K562 (cell line): Measurements from ENCODE around the gene ARHGAP26. TPM values are rescaled to one million over a fixed set of nuclear protein-coding genes. Genes with fewer than 3 reads are reported as not detected.

Experiments
- ATAC-seq: fragments of 200-7000 bp; cut with Tn5 transposase; 3 replicates; pipeline ENCODE4 v1.9.1; 2020; ENCODE audit warnings: moderate library complexity
- BruUV-seq: library from RNA; stranded (reverse); fragments of 400-500 nt; replicated peaks from 2 replicates; lab custom pipeline; 2021; lab: Mats Ljungman, UMichigan
- CTCF ChIA-PET: fragments of 300-600 bp; formaldehyde crosslinking; extraction: SDS; loops from one replicate; lab custom pipeline; 2021; ENCODE audit warnings: low intra/inter-chr PET ratio; lab: Yijun Ruan, JAX
- POLR2A ChIA-PET: fragments of 300-600, 350-650 bp; sonication (Branson Sonifier 250); formaldehyde crosslinking; extraction: SDS; loops from one replicate; lab custom pipeline; 2021; ENCODE audit warnings: antibody characterized with exemption, inconsistent platforms; lab: Yijun Ruan, JAX
- DNase-seq, 4 experiments: peaks; one replicate each; pipeline versions ENCODE4 v3.0.0 to v3.0.0-alpha.2; 2011 to 2018; ENCODE audit warnings: low spot score in 3 of 4, mixed read lengths in 3 of 4; ENCODE audit errors: extremely low read depth in 1 of 4
- FAIRE-seq: peaks from 2 replicates; lab custom pipeline; 2011; peaks lifted over from hg19 to GRCh38; lab: Jason Lieb, UNC
- H2AFZ ChIP-seq: 2 replicates; pipeline ENCODE4 v1.6.0; 2011; ENCODE audit warnings: low read depth, low read length, control low read depth, inconsistent platforms
- H3K27ac ChIP-seq: fragments of 200-600 bp; 3 replicates; pipeline ENCODE4 v1.8.0; 2011; ENCODE audit warnings: low read depth, mild to moderate bottlenecking, control low read depth, inconsistent platforms, low read length, moderate library complexity, mixed read lengths; ENCODE audit errors: extremely low read depth
- H3K27me3 ChIP-seq, 2 experiments: fragments of 300-600 bp in 1 of 2; 2 replicates in 1 of 2; 3 replicates in 1 of 2; pipeline versions ENCODE4 v1.6.0 to v1.8.0; 2011; ENCODE audit warnings: inconsistent platforms in 2 of 2, low read length in 2 of 2, mild to moderate bottlenecking in 1 of 2, mixed read lengths in 1 of 2, moderate library complexity in 1 of 2; ENCODE audit not compliant: control insufficient read depth in 2 of 2, insufficient read depth in 2 of 2
- H3K36me3 ChIP-seq: fragments of 300-600 bp; 3 replicates; pipeline ENCODE4 v1.8.0; 2011; ENCODE audit warnings: mild to moderate bottlenecking, low read length, inconsistent platforms; ENCODE audit not compliant: control insufficient read depth, insufficient read depth
- H3K4me1 ChIP-seq, 2 experiments: fragments of 200-600 bp in 1 of 2; replicated peaks in 1 of 2; 2 replicates in 1 of 2; 3 replicates in 1 of 2; pipeline versions ENCODE4 v1.5.1 to v1.8.0; 2011; ENCODE audit warnings: inconsistent platforms in 2 of 2, low read length in 2 of 2, mild to moderate bottlenecking in 1 of 2, mixed read lengths in 1 of 2, moderate library complexity in 1 of 2; ENCODE audit not compliant: control insufficient read depth in 2 of 2, insufficient read depth in 2 of 2
- H3K4me2 ChIP-seq: 2 replicates; pipeline ENCODE4 v1.6.1; 2011; ENCODE audit warnings: low read length, control low read depth, inconsistent platforms, mixed read lengths; ENCODE audit not compliant: insufficient read depth
- H3K4me3 ChIP-seq: fragments of 200-600 bp; sonication (generic), shearing (Covaris generic); 2 replicates; pipeline ENCODE4 v1.5.1; 2016; ENCODE audit warnings: control low read depth, inconsistent platforms
- H3K79me2 ChIP-seq: fragments of 200-600 bp; 3 replicates; pipeline ENCODE4 v1.8.0; 2011; ENCODE audit warnings: low read length, inconsistent platforms; ENCODE audit not compliant: control insufficient read depth, insufficient read depth
- H3K9ac ChIP-seq, 2 experiments: 2 replicates each; pipeline versions ENCODE4 v1.6.0 to v1.6.1; 2011; ENCODE audit warnings: low read depth in 2 of 2, low read length in 2 of 2, control low read depth in 1 of 2, inconsistent platforms in 1 of 2, mild to moderate bottlenecking in 1 of 2, mixed read lengths in 1 of 2; ENCODE audit not compliant: insufficient read depth in 1 of 2
- H3K9me1 ChIP-seq: one replicate; pipeline ENCODE4 v1.6.0; 2011; ENCODE audit warnings: inconsistent platforms, mild to moderate bottlenecking, low read length, moderate library complexity; ENCODE audit not compliant: control insufficient read depth, insufficient read depth
- H3K9me3 ChIP-seq: replicated peaks from 2 replicates; pipeline ENCODE4 v1.5.1; 2011; ENCODE audit warnings: low read depth, low read length, inconsistent platforms; ENCODE audit not compliant: control insufficient read depth, insufficient read depth
- H4K20me1 ChIP-seq: replicated peaks from 2 replicates; pipeline ENCODE4 v1.6.1; 2011; ENCODE audit warnings: low read length, inconsistent platforms, mixed read lengths; ENCODE audit not compliant: control insufficient read depth, insufficient read depth
- ADNP ChIP-seq: fragments of 200-800 bp; sonication (Bioruptor generic); IDR thresholded peaks from 2 replicates; pipeline ENCODE4 v1.6.1; 2016; ENCODE audit warnings: missing genetic modification characterization, missing compliant biosample characterization
- BRD4 ChIP-seq: fragments of 200-600 bp; sonication (generic); IDR thresholded peaks from 2 replicates; pipeline ENCODE4 v1.6.1; 2017; ENCODE audit warnings: inconsistent platforms
- CBFA2T3 ChIP-seq: fragments of 450-650 bp; IDR thresholded peaks from 2 replicates; pipeline ENCODE4 v1.6.1; 2017
- CEBPG ChIP-seq, 3 experiments: fragments of 200-800 bp in 1 of 3; sonication (Bioruptor generic) in 1 of 3; sonication (generic) in 1 of 3; formaldehyde crosslinking in 1 of 3; IDR thresholded peaks in 2 of 3; conservative IDR thresholded peaks in 1 of 3; 2 replicates each; pipeline versions ENCODE4 v1.6.1 to v1.8.0; 2016 to 2022; ENCODE audit warnings: missing compliant biosample characterization in 2 of 3, missing genetic modification characterization in 2 of 3, mild to moderate bottlenecking in 1 of 3, missing genetic modification reagents in 1 of 3
- DPF2 ChIP-seq: fragments of 450-650 bp; IDR thresholded peaks from 2 replicates; pipeline ENCODE4 v1.6.1; 2016
- ELF1 ChIP-seq: fragments of 200-800 bp; sonication (Bioruptor generic); IDR thresholded peaks from 2 replicates; pipeline ENCODE4 v1.6.1; 2016; ENCODE audit warnings: missing genetic modification characterization, missing compliant biosample characterization
- FOSL1 ChIP-seq: fragments of 200-800 bp; sonication (Bioruptor generic); conservative IDR thresholded peaks from 2 replicates; pipeline ENCODE4 v1.6.1; 2016; ENCODE audit warnings: missing genetic modification characterization, missing compliant biosample characterization
- GTF2E2 ChIP-seq: fragments of 200-800 bp; sonication (Bioruptor generic); IDR thresholded peaks from 2 replicates; pipeline ENCODE4 v1.6.1; 2016; ENCODE audit warnings: missing genetic modification characterization, missing compliant biosample characterization
- HMG20B ChIP-seq: fragments of 250-450 bp; sonication (Bioruptor Pico); IDR thresholded peaks from 2 replicates; pipeline ENCODE4 v1.5.0; 2021; ENCODE audit warnings: mild to moderate bottlenecking
- KLF1 ChIP-seq: fragments of 450-650 bp; IDR thresholded peaks from 2 replicates; pipeline ENCODE4 v1.6.1; 2016; ENCODE audit warnings: missing genetic modification characterization, missing compliant biosample characterization
- L3MBTL2 ChIP-seq: fragments of 450-650 bp; IDR thresholded peaks from 2 replicates; pipeline ENCODE4 v1.6.1; 2016; ENCODE audit warnings: mild to moderate bottlenecking, moderate library complexity
- MAFF ChIP-seq: IDR thresholded peaks from 2 replicates; pipeline ENCODE4 v1.6.1; 2012; ENCODE audit warnings: low read length, improper control_type of control experiment
- NR1H2 ChIP-seq: sonication (generic); formaldehyde crosslinking; IDR thresholded peaks from 2 replicates; pipeline ENCODE4 v1.4.0; 2020; ENCODE audit warnings: mild to moderate bottlenecking, missing genetic modification reagents
- SMARCC2 ChIP-seq: fragments of 450-650 bp; IDR thresholded peaks from 2 replicates; pipeline ENCODE4 v1.6.1; 2017; ENCODE audit warnings: antibody characterized with exemption, moderate library complexity, mild to moderate bottlenecking, low read depth
- SMARCE1 ChIP-seq: fragments of 450-650 bp; IDR thresholded peaks from 2 replicates; pipeline ENCODE4 v1.7.1; 2016; ENCODE audit warnings: mild to moderate bottlenecking
- WGBS: fragments of 100-300 bp; shearing (Covaris generic); methylation state at CpG from one replicate; pipeline ENCODE4 v1.1.6; 2016; ENCODE audit warnings: low coverage, mixed read lengths; ENCODE audit not compliant: insufficient coverage; ENCODE audit errors: missing lambda C conversion rate; 5-methylcytosine and 5-hydroxymethylcytosine counted together
- in situ Hi-C: fragments of 300-500 bp; cut with MboI; formaldehyde crosslinking; loops from 4 replicates; pipeline ENCODE4 v1.15.0; 2018; ENCODE audit warnings: inconsistent platforms, mixed read lengths
- intact Hi-C: fragments of 100-400 bp; cut with micrococcal nuclease; formaldehyde crosslinking; loops from 2 replicates; pipeline ENCODE4 v1.14.2; 2022
- polyA plus RNA-seq, 8 experiments: library from polyadenylated mRNA; depleted of rRNA in 4 of 8; stranded (reverse) in 5 of 8; unstranded in 3 of 8; fragments of >200 nt; fragmentation: Nextera tagmentation in 2 of 8; fragmentation: Illumina TruSeq in 1 of 8; extraction: Ambion mirVana in 2 of 8; extraction: Trizol in 1 of 8; gene quantifications; 2 replicates each; pipeline versions ENCODE4 v1.2.1 to v1.2.3, GENCODE V29; 2011 to 2014; ENCODE audit warnings: inconsistent platforms in 1 of 8, missing spikeins in 1 of 8
- total RNA-seq, 7 experiments: library from RNA; depleted of rRNA in 6 of 7; stranded (reverse); fragments of >200 nt in 6 of 7; fragmentation: Illumina TruSeq in 2 of 7; extraction: Trizol in 2 of 7; gene quantifications; 2 replicates each; pipeline versions ENCODE4 v1.2.1 to v1.2.3, GENCODE V29; 2011 to 2021; ENCODE audit warnings: low replicate concordance in 1 of 7
- TF ChIP-seq, protein P1 (sequence below): sonication (generic); IDR thresholded peaks from 2 replicates; pipeline ENCODE4 v1.6.1; 2016
- TF ChIP-seq, protein P2 (sequence below), 2 experiments: IDR thresholded peaks; 2 replicates each; pipeline ENCODE4 v1.6.1; 2011; ENCODE audit warnings: borderline replicate concordance in 1 of 2, control low read depth in 1 of 2, low read depth in 1 of 2, low read length in 1 of 2, mild to moderate bottlenecking in 1 of 2, mixed read lengths in 1 of 2, moderate library complexity in 1 of 2; ENCODE audit not compliant: insufficient read depth in 1 of 2, insufficient read length in 1 of 2, poor library complexity in 1 of 2, severe bottlenecking in 1 of 2; ENCODE audit errors: extremely low read depth in 1 of 2
- TF ChIP-seq, protein P3 (sequence below): fragments of 200-800 bp; sonication (Bioruptor generic); IDR thresholded peaks from 2 replicates; pipeline ENCODE4 v1.6.1; 2017; ENCODE audit warnings: missing genetic modification characterization, missing compliant biosample characterization

ARHGAP26 gene
- total and polyA plus RNA-seq, 9 of the 15 experiments (the other 6 are each of a cell fraction or from before 2014, with no cell fraction given) = 0.13 to 1.1 (median 0.55) TPM

DNA sequence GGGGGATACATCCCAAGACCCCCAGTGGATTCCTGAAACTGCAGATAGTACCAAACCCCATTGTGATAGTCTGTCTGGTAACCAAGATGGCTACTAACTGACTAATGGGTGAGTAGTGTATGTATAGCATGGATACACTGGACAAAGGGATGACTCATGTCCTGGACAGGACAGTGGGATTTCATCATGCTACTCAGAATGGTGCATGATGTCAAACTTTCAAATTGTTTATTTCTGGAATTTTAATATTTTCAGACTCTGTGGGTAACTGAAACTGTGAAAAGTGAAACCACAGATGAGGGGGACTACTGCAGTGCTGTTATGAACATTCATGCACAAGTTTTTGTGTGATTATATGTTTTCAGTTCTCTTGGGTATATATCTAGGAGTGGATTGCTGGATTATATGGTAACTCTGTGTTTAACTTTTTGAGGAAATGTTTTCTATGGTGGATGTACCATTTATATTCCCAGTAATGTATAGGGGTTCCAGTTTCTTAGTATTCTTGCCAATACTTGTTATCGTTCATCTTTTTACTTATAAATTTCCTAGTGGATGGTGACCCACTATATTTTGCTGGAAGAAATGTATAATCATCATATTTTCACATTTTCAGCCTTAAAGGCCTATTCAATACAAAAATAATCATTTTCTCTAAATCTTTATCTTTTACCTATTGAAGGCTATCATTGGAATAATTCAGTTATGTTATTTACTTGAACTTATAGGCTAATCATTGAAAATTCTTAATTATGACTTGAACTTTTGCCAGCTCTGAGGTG is 492.4 kb downstream of the ARHGAP26 start:
- DNase-seq (peak in 1 of 4 experiments; percentile 40), ATAC-seq (peak; percentile 86), FAIRE-seq (peak; percentile 61)
- Histone ChIP-seq H3K27me3 (no peaks in the 10 kb centered on the region), H4K20me1 (no peaks in the 10 kb centered on the region), H2AFZ (no peak overlapping the region), H3K79me2 (no peaks in the 10 kb centered on the region), H3K4me2 (no peak overlapping the region), H3K4me1 (peaks cover 0 to 4% of the 10 kb centered on the region in 2 experiments; a peak in 1 of 5 replicates), H3K9me3 (0 out of 2 replicates have a peak, but pooled peaks cover 4% of the 10 kb centered on the region), H3K27ac (peak overlapping the region; percentile 12; the same call in 2 of the 3 replicates), H3K4me3 (no peak overlapping the region), H3K9me1 (no peaks in the 10 kb centered on the region), H3K36me3 (no peaks in the 10 kb centered on the region), H3K9ac (no peak overlapping the region)
- intact Hi-C loops = no loop called here
- CTCF ChIA-PET = no interaction called here
- 65% methylated on average over 1 of the region's 1 CpG for WGBS
- in situ Hi-C loops = no loop called here
- POLR2A ChIA-PET = no interaction called here
- BruUV-seq = no TSS peak
- no peak for TF ChIP-seq KLF1 (tag)
- no peak for TF ChIP-seq HMG20B (CRISPR knock-in tag)
- TF ChIP-seq, protein P1, sequence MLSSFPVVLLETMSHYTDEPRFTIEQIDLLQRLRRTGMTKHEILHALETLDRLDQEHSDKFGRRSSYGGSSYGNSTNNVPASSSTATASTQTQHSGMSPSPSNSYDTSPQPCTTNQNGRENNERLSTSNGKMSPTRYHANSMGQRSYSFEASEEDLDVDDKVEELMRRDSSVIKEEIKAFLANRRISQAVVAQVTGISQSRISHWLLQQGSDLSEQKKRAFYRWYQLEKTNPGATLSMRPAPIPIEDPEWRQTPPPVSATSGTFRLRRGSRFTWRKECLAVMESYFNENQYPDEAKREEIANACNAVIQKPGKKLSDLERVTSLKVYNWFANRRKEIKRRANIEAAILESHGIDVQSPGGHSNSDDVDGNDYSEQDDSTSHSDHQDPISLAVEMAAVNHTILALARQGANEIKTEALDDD = peak; percentile 85
- TF ChIP-seq BRD4 = no peak
- peak; percentile 36; the same call in 1 of the 2 replicates for TF ChIP-seq SMARCC2
- peak; percentile 80 for TF ChIP-seq CEBPG (CRISPR knock-in tag; IDR thresholded peaks at IDR 0.05)
- peak in 1 of 2 experiments; percentile 87; a peak in 2 of 4 replicates for TF ChIP-seq CEBPG (tag; conservative IDR thresholded peaks at IDR 0.05 in 1 of 2, IDR thresholded peaks at IDR 0.05 in 1 of 2)
- TF ChIP-seq, protein P2, sequence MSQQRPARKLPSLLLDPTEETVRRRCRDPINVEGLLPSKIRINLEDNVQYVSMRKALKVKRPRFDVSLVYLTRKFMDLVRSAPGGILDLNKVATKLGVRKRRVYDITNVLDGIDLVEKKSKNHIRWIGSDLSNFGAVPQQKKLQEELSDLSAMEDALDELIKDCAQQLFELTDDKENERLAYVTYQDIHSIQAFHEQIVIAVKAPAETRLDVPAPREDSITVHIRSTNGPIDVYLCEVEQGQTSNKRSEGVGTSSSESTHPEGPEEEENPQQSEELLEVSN (IDR thresholded peaks at IDR 0.05; ENCODE audit: borderline replicate concordance in 1 of 2, extremely low read depth in 1 of 2, insufficient read depth in 1 of 2, insufficient read length in 1 of 2, low read depth in 1 of 2, low read length in 1 of 2, poor library complexity in 1 of 2, severe bottlenecking in 1 of 2) = no peak
- TF ChIP-seq ADNP (tag) = no peak
- TF ChIP-seq, protein P3, sequence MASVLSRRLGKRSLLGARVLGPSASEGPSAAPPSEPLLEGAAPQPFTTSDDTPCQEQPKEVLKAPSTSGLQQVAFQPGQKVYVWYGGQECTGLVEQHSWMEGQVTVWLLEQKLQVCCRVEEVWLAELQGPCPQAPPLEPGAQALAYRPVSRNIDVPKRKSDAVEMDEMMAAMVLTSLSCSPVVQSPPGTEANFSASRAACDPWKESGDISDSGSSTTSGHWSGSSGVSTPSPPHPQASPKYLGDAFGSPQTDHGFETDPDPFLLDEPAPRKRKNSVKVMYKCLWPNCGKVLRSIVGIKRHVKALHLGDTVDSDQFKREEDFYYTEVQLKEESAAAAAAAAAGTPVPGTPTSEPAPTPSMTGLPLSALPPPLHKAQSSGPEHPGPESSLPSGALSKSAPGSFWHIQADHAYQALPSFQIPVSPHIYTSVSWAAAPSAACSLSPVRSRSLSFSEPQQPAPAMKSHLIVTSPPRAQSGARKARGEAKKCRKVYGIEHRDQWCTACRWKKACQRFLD (CRISPR knock-in tag) = 0 out of 2 replicates have a peak, but pooled peaks have one; percentile 69
- TF ChIP-seq CBFA2T3 = 0 out of 2 replicates have a peak, but pooled peaks have one; percentile 15
- no peak for TF ChIP-seq ELF1 (tag)
- TF ChIP-seq NR1H2 (CRISPR knock-in tag) = no peak
- TF ChIP-seq GTF2E2 = peak; percentile 71; the same call in 1 of the 2 replicates
- peak; percentile 60; the same call in 1 of the 2 replicates for TF ChIP-seq DPF2
- TF ChIP-seq MAFF = no peak
- no peak for TF ChIP-seq L3MBTL2
- no peak for TF ChIP-seq SMARCE1
- peak; percentile 98 for TF ChIP-seq FOSL1 (tag)
